Stimulated activated CD8-positive, alpha-beta memory T cell treated with anti-CD3 and anti-CD28 coated beads, Interleukin-12 subunit alpha, Interleukin-12 subunit beta, amount 100 ng/mL, for 24 hours (primary cell): ENCODE results near the gene LRRC2.
"Not testable (repeated sequence)": the region's sequence is repeated elsewhere in the genome, so short reads cannot be mapped to it uniquely, and the experiment has no call there.

ENCODE experiments used
- DNase-seq: peaks from one replicate; pipeline ENCODE4 v3.0.0-alpha.2; 2020; ENCODE audit errors: extremely low read depth

LRRC2 gene

GRCh38 chr3:46566040-46566641 lies at the start of gene LRRC2:
Gene LRRC2, minus strand, starts transcription at chr3:46566302. Its CDS starts 14,711 bp downstream, at chr3:46551591.
- DNase-seq, result no peak

GRCh38 chr3:46615050-46615775 lies 49.1 kb upstream of the LRRC2 start:
- DNase-seq, result no peak

- DNase-seq, result no peak
Measured at GRCh38 chr3:46614431-46614830, 48.3 kb upstream of the LRRC2 start.

GRCh38 chr3:46613313-46614005 lies 47.4 kb upstream of the LRRC2 start:
- DNase-seq, result no peak

GRCh38 chr3:46612324-46612723 lies 46.2 kb upstream of the LRRC2 start, which contains the start of gene FAM240A:
Gene FAM240A, plus strand, starts transcription at chr3:46612525. Its CDS starts 159 bp downstream, at chr3:46612684.
- no peak for DNase-seq

- no peak for DNase-seq
Measured at GRCh38 chr3:46609944-46610722, 44.0 kb upstream of the LRRC2 start.

GRCh38 chr3:46609212-46609721 lies 43.2 kb upstream of the LRRC2 start:
- DNase-seq, result no peak

GRCh38 chr3:46607603-46608028 lies 41.5 kb upstream of the LRRC2 start:
- DNase-seq, result no peak

- DNase-seq, result no peak
Measured at GRCh38 chr3:46604127-46604526, 38.0 kb upstream of the LRRC2 start.

- no peak for DNase-seq
Measured at GRCh38 chr3:46603446-46604046, 37.4 kb upstream of the LRRC2 start.

GRCh38 chr3:46599590-46599989 lies 33.5 kb upstream of the LRRC2 start:
- no peak for DNase-seq

- no peak for DNase-seq
Measured at GRCh38 chr3:46595819-46596314, 29.8 kb upstream of the LRRC2 start.

- no peak for DNase-seq
Measured at GRCh38 chr3:46594723-46595122, 28.6 kb upstream of the LRRC2 start.

GRCh38 chr3:46593979-46594378 lies 27.9 kb upstream of the LRRC2 start:
- DNase-seq, result no peak

GRCh38 chr3:46593274-46593862 lies 27.3 kb upstream of the LRRC2 start:
- no peak for DNase-seq

- DNase-seq, result not testable (repeated sequence)
Measured at GRCh38 chr3:46587268-46587667, 21.2 kb upstream of the LRRC2 start.

GRCh38 chr3:46586738-46587246 lies 20.7 kb upstream of the LRRC2 start:
- no peak for DNase-seq

- DNase-seq, result no peak
Measured at GRCh38 chr3:46585799-46586693, 19.9 kb upstream of the LRRC2 start.
